H1 (cell line): Measurements from ENCODE around the gene MPV17L. TPM values are rescaled to one million over a fixed set of nuclear protein-coding genes. Genes with fewer than 3 reads are reported as not detected.

Source experiments
- BACH1 ChIP-seq: IDR thresholded peaks from 2 replicates; pipeline ENCODE4 v1.6.1; 2012; ENCODE audit warnings: low read length, improper control_type of control experiment
- BCL11A ChIP-seq, 2 experiments: IDR thresholded peaks; one replicate each; pipeline ENCODE4 v1.6.1; 2011; ENCODE audit warnings: low read depth in 2 of 2, low read length in 2 of 2, mild to moderate bottlenecking in 2 of 2
- CBX8 ChIP-seq: fragments of 300-800, 300-1000 bp; sonication (generic); IDR thresholded peaks from 2 replicates; pipeline ENCODE4 v1.7.1; 2016; ENCODE audit warnings: low read depth, low read length, borderline replicate concordance
- CHD2 ChIP-seq: IDR thresholded peaks from 2 replicates; pipeline ENCODE4 v1.6.1; 2012; ENCODE audit warnings: low read length, improper control_type of control experiment
- CREB1 ChIP-seq: IDR thresholded peaks from 2 replicates; pipeline ENCODE4 v1.6.1; 2012; ENCODE audit warnings: inconsistent platforms
- EP300 ChIP-seq, 2 experiments: IDR thresholded peaks; 1 replicate in 1 of 2; 2 replicates in 1 of 2; pipeline ENCODE4 v1.6.1; 2011 to 2012; ENCODE audit warnings: low read depth in 2 of 2, low read length in 2 of 2, mild to moderate bottlenecking in 2 of 2, borderline replicate concordance in 1 of 2, inconsistent platforms in 1 of 2, moderate library complexity in 1 of 2
- GABPA ChIP-seq: IDR thresholded peaks from 2 replicates; pipeline ENCODE4 v1.6.1; 2011; ENCODE audit warnings: mild to moderate bottlenecking, low read length, moderate library complexity, borderline replicate concordance; ENCODE audit not compliant: insufficient read depth
- GTF2F1 ChIP-seq: IDR thresholded peaks from 2 replicates; pipeline ENCODE4 v1.6.1; 2012; ENCODE audit warnings: low read depth, low read length, improper control_type of control experiment, borderline replicate concordance
- NRF1 ChIP-seq: IDR thresholded peaks from 2 replicates; pipeline ENCODE4 v1.6.1; 2011; ENCODE audit warnings: mild to moderate bottlenecking, low read depth, low read length, improper control_type of control experiment
- POLR2AphosphoS5 ChIP-seq: IDR thresholded peaks from 2 replicates; pipeline ENCODE4 v1.6.1; 2011; ENCODE audit warnings: low read depth, low read length
- RAD21 ChIP-seq, 2 experiments: IDR thresholded peaks in 1 of 2; conservative IDR thresholded peaks in 1 of 2; 2 replicates each; pipeline ENCODE4 v1.6.1; 2011; ENCODE audit warnings: low read depth in 2 of 2, low read length in 2 of 2, improper control_type of control experiment in 1 of 2, inconsistent platforms in 1 of 2, mild to moderate bottlenecking in 1 of 2, moderate library complexity in 1 of 2
- RFX5 ChIP-seq: IDR thresholded peaks from 2 replicates; pipeline ENCODE4 v1.6.1; 2011; ENCODE audit warnings: low read depth, low read length, improper control_type of control experiment, borderline replicate concordance
- SIN3A ChIP-seq, 2 experiments: IDR thresholded peaks in 1 of 2; conservative IDR thresholded peaks in 1 of 2; 2 replicates each; pipeline ENCODE4 v1.6.1; 2011 to 2012; ENCODE audit warnings: low read length in 2 of 2, improper control_type of control experiment in 1 of 2, low read depth in 1 of 2, mild to moderate bottlenecking in 1 of 2
- SIRT6 ChIP-seq: IDR thresholded peaks from one replicate; pipeline ENCODE4 v1.7.1; 2012; ENCODE audit warnings: low read length, inconsistent platforms
- SP2 ChIP-seq: IDR thresholded peaks from 2 replicates; pipeline ENCODE4 v1.6.1; 2012; ENCODE audit warnings: mild to moderate bottlenecking, low read length, inconsistent platforms
- TAF7 ChIP-seq: optimal IDR thresholded peaks from 2 replicates; pipeline ENCODE3; 2011; ENCODE audit warnings: low read depth, mild to moderate bottlenecking, inconsistent platforms, low read length, moderate library complexity, borderline replicate concordance
- TBP ChIP-seq: IDR thresholded peaks from 2 replicates; pipeline ENCODE4 v1.6.1; 2011; ENCODE audit warnings: low read depth, low read length, improper control_type of control experiment
- polyA plus RNA-seq, 7 experiments: library from polyadenylated mRNA; depleted of rRNA in 3 of 7; stranded (reverse) in 5 of 7; unstranded in 2 of 7; fragments of >200 nt in 5 of 7; fragments of 200-250 nt in 2 of 7; gene quantifications; 1 replicate in 5 of 7; 2 replicates in 1 of 7; 4 replicates in 1 of 7; pipeline versions ENCODE4 v1.2.1 to v1.2.3, GENCODE V29; 2011 to 2013; ENCODE audit warnings: missing spikeins in 2 of 7, mixed read lengths in 2 of 7
- total RNA-seq: library from RNA; stranded (reverse); fragmentation: NEBNext Ultra II Directional; extraction: Animal tissue kit (Norgen Biotek cat#: 25700); gene quantifications from 2 replicates; pipeline ENCODE4 v1.2.1, GENCODE V29; 2021
- TF ChIP-seq, protein P1 (sequence below): IDR thresholded peaks from 2 replicates; pipeline ENCODE4 v1.6.1; 2012; ENCODE audit warnings: low read length, inconsistent platforms

Gene MPV17L
- total and polyA plus RNA-seq, 2 of the 8 experiments (the other 6 are each of a cell fraction or from before 2014, with no cell fraction given), result 6.7 to 8.2 TPM

DNA sequence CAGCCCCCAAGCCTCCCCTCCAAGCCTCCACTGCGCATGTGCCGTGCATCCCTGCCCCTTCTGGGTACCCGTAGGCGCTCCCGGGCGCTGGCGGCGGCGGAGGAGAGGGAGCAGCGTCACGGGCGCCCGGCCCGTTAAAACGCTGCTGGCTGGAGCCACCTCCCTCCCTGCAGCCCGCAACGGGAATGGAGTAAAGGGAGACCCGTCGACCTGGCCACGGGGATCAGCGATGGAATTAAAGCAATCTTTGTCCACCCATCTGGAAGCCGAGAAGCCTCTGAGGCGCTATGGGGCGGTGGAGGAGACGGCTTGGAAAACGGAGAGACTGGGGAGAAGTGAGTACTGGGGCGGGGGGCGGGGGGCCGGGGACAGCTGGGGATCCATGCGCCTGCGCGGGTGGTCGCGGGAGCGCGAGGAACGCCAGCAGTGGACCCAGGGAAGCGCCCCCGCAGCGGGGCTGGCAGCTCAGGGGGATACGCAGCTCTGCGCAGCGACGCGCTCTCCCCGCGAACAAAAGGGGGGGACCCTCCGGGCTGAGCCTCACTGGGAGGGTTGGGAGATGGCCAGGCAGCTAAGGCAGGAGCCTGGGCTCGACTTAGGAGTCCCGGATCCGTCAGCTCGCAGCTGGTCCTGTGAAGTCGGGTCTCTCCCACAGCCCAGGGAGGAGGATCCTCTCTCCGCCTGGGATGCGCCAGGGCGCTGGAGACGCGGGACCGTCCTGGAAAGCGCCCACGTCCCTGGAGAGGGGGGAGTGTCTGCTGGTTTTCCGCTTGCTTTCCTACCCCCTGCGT is 39.1 kb downstream of the MPV17L start, which contains the start of gene BMERB1 (continued):
- TF ChIP-seq BACH1 (no peak), NRF1 (peak; percentile 64), POLR2AphosphoS5 (no peak), CREB1 (peak; percentile 60; the same call in 1 of the 2 replicates), SP2 (no peak), RFX5 (no peak), CHD2 (no peak), SIN3A (conservative IDR thresholded peaks at IDR 0.05 in 1 of 2, IDR thresholded peaks at IDR 0.05 in 1 of 2; ENCODE audit: low read depth in 1 of 2, low read length in 2 of 2) (0 out of 4 replicates have a peak, but pooled peaks have one; percentile 28 to 45), GTF2F1 (no peak), EP300 (IDR thresholded peaks at IDR 0.05; ENCODE audit: borderline replicate concordance in 1 of 2, low read depth in 2 of 2, low read length in 2 of 2) (no peak), BCL11A (IDR thresholded peaks at IDR 0.05; ENCODE audit: low read depth in 2 of 2, low read length in 2 of 2) (no peak), GABPA (no peak), CBX8 (no peak), TAF7 (no peak), TBP (peak; percentile 21; the same call in 1 of the 2 replicates), RAD21 (IDR thresholded peaks at IDR 0.05 in 1 of 2, conservative IDR thresholded peaks at IDR 0.05 in 1 of 2; ENCODE audit: low read depth in 2 of 2, low read length in 2 of 2) (no peak), SIRT6 (no peak)
- TF ChIP-seq, protein P1, sequence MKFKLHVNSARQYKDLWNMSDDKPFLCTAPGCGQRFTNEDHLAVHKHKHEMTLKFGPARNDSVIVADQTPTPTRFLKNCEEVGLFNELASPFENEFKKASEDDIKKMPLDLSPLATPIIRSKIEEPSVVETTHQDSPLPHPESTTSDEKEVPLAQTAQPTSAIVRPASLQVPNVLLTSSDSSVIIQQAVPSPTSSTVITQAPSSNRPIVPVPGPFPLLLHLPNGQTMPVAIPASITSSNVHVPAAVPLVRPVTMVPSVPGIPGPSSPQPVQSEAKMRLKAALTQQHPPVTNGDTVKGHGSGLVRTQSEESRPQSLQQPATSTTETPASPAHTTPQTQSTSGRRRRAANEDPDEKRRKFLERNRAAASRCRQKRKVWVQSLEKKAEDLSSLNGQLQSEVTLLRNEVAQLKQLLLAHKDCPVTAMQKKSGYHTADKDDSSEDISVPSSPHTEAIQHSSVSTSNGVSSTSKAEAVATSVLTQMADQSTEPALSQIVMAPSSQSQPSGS, result no peak
